Measurements from ENCODE around the gene TAF6L. TPM values are rescaled to one million over a fixed set of nuclear protein-coding genes. Genes with fewer than 3 reads are reported as not detected.
"Not testable (repeated sequence)": the region's sequence is repeated elsewhere in the genome, so short reads cannot be mapped to it uniquely, and the experiment has no call there.

TAF6L gene
- polyA plus RNA-seq, 1 donor (not counting 4 experiments of a cell fraction or from before 2014, with no cell fraction given), result 14.7 TPM

DNA sequence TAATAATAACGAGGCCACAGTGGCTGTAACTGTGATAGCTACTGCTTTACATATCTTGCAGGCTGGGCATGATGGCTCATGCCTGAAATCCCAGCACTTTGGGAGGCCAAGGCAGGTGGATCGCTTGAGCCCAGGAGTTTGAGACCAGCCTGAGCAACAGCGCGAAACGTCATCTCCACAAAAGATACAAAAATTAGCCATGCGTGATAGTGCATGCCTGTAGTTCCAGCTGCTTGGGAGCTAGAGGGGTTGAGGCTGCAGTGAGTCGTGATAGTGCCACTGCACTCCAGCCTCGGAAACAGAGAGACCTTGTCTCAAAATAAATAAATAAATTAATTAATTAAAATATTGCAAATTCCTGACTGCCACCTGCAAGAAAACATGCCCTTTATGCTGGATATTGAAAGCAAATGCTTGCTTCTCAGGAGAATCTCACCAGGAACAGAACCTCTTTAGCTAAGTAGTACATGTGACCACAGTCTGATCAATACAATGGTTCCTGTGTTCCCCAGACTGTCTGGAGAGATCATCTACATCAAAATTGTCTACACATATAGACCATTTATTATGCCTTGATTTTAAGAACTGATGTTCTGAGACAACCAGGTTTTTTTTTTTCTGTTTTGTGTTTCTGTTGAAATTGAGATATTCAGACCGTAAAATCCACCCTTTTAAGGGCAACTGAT lies 23.6 kb upstream of the TAF6L start:
- TF ChIP-seq, protein P1, sequence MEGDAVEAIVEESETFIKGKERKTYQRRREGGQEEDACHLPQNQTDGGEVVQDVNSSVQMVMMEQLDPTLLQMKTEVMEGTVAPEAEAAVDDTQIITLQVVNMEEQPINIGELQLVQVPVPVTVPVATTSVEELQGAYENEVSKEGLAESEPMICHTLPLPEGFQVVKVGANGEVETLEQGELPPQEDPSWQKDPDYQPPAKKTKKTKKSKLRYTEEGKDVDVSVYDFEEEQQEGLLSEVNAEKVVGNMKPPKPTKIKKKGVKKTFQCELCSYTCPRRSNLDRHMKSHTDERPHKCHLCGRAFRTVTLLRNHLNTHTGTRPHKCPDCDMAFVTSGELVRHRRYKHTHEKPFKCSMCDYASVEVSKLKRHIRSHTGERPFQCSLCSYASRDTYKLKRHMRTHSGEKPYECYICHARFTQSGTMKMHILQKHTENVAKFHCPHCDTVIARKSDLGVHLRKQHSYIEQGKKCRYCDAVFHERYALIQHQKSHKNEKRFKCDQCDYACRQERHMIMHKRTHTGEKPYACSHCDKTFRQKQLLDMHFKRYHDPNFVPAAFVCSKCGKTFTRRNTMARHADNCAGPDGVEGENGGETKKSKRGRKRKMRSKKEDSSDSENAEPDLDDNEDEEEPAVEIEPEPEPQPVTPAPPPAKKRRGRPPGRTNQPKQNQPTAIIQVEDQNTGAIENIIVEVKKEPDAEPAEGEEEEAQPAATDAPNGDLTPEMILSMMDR (optimal IDR thresholded peaks at IDR 0.05 in 1 of 3, IDR thresholded peaks at IDR 0.05 in 1 of 3, conservative IDR thresholded peaks at IDR 0.05 in 1 of 3; ENCODE audit: extremely low read depth in 1 of 3, insufficient read depth in 2 of 3, low read length in 3 of 3), result no peak
- TF ChIP-seq EZH2 (IDR thresholded peaks at IDR 0.05; ENCODE audit: low read length), result no peak
- FAIRE-seq, result no peak
- Histone ChIP-seq H3K4me1 (ENCODE audit: control insufficient read depth, extremely low read depth, insufficient read depth, low read length) (no peaks in the 10 kb centered on the region), H3K9me1 (ENCODE audit: control insufficient read depth, extremely low read depth, insufficient read depth, low read length) (no peaks in the 10 kb centered on the region), H3K9me3 (ENCODE audit: control insufficient read depth, low read depth, low read length) (no peaks in the 10 kb centered on the region), H3K4me3 (ENCODE audit: control insufficient read depth in 2 of 3, extremely low read depth in 1 of 3, insufficient read depth in 2 of 3, low read depth in 1 of 3, low read length in 3 of 3) (no peak overlapping the region), H3K27me3 (ENCODE audit: control insufficient read depth, extremely low read depth, insufficient read depth, low read length) (no peaks in the 10 kb centered on the region), H4K20me1 (ENCODE audit: control insufficient read depth, extremely low read depth, insufficient read depth, low read length) (no peaks in the 10 kb centered on the region), H3K9ac (ENCODE audit: control insufficient read depth, extremely low read depth, insufficient read depth, low read length) (peak overlapping the region; percentile 25), H3K4me2 (ENCODE audit: control insufficient read depth, extremely low read depth, insufficient read depth, low read depth, low read length) (no peak overlapping the region), H3K27ac (ENCODE audit: control insufficient read depth, insufficient read depth, low read length) (no peak overlapping the region), H3K79me2 (ENCODE audit: control insufficient read depth, insufficient read depth, low read length) (peaks cover 9% of the 10 kb centered on the region), H3K36me3 (ENCODE audit: control insufficient read depth in 2 of 2, extremely low read depth in 1 of 2, insufficient read depth in 2 of 2, low read length in 2 of 2) (peaks cover 7 to 11% of the 10 kb centered on the region in 2 experiments), H2AFZ (ENCODE audit: control insufficient read depth, low read length) (no peak overlapping the region)
- no peak for DNase-seq (ENCODE audit: low read depth, low spot score)
- dilution Hi-C loops (cut with MboI; ENCODE audit: extremely low pct_ligation_motif_present, low sequenced_read_pairs), result no loop called here

DNA sequence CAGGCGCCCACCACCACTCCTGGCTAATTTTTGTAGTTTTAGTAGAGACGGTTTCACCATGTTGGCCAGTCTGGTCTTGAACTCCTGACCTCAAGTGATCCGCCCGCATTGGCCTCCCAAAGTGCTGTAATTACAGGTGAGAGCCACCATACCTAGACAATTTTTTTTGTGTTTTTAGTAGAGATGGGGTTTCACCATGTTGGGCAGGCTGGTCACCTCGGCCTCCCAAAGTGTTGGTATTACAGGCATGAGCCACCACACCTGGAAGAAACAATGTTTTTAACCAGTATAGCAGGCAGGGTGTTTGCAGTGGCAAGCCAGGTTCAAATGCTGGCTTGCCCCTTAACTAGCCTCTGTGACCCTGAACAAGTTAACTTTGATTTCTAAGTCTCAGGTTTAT lies 21.3 kb upstream of the TAF6L start:
- dilution Hi-C loops (cut with MboI; ENCODE audit: extremely low pct_ligation_motif_present, low sequenced_read_pairs); H2AFZ ChIP-seq (ENCODE audit: control insufficient read depth, low read length); H3K4me3 ChIP-seq (ENCODE audit: control insufficient read depth in 2 of 3, extremely low read depth in 1 of 3, insufficient read depth in 2 of 3, low read depth in 1 of 3, low read length in 3 of 3); H3K9me1 ChIP-seq (ENCODE audit: control insufficient read depth, extremely low read depth, insufficient read depth, low read length); DNase-seq (ENCODE audit: low read depth, low spot score); H3K27me3 ChIP-seq (ENCODE audit: control insufficient read depth, extremely low read depth, insufficient read depth, low read length); H3K9ac ChIP-seq (ENCODE audit: control insufficient read depth, extremely low read depth, insufficient read depth, low read length); H4K20me1 ChIP-seq (ENCODE audit: control insufficient read depth, extremely low read depth, insufficient read depth, low read length); FAIRE-seq; H3K27ac ChIP-seq (ENCODE audit: control insufficient read depth, insufficient read depth, low read length); H3K9me3 ChIP-seq (ENCODE audit: control insufficient read depth, low read depth, low read length); H3K4me2 ChIP-seq (ENCODE audit: control insufficient read depth, extremely low read depth, insufficient read depth, low read depth, low read length): not testable (repeated sequence)
- Histone ChIP-seq H3K79me2 (ENCODE audit: control insufficient read depth, insufficient read depth, low read length) (peaks cover 16% of the 10 kb centered on the region), H3K36me3 (ENCODE audit: control insufficient read depth in 2 of 2, extremely low read depth in 1 of 2, insufficient read depth in 2 of 2, low read length in 2 of 2) (peaks cover 9 to 17% of the 10 kb centered on the region in 2 experiments), H3K4me1 (ENCODE audit: control insufficient read depth, extremely low read depth, insufficient read depth, low read length) (peaks cover 11% of the 10 kb centered on the region)

All from keratinocyte (primary cell).